ENCODE data around the gene TOMM6.

DNA sequence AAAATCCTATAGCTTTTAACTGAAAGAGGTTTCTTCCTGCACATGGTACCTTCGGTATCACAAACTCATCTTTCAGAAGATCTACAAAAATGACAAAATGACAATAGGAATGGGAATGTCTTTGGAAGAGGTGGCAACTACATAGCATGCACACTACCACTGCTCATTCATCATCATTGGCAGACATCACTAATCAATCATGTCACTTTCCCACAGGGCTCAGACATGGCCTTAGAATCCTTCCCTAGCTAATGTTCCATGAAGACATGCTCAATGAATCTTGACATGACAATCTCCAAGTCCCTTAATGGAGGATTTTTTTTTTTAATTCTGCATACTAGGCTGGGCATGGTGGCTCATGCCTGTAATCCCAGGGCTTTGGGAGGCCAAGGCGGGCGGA, 37.1 kb upstream of the TOMM6 start:
- TF ChIP-seq, protein P1, sequence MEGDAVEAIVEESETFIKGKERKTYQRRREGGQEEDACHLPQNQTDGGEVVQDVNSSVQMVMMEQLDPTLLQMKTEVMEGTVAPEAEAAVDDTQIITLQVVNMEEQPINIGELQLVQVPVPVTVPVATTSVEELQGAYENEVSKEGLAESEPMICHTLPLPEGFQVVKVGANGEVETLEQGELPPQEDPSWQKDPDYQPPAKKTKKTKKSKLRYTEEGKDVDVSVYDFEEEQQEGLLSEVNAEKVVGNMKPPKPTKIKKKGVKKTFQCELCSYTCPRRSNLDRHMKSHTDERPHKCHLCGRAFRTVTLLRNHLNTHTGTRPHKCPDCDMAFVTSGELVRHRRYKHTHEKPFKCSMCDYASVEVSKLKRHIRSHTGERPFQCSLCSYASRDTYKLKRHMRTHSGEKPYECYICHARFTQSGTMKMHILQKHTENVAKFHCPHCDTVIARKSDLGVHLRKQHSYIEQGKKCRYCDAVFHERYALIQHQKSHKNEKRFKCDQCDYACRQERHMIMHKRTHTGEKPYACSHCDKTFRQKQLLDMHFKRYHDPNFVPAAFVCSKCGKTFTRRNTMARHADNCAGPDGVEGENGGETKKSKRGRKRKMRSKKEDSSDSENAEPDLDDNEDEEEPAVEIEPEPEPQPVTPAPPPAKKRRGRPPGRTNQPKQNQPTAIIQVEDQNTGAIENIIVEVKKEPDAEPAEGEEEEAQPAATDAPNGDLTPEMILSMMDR (IDR thresholded peaks at IDR 0.05) = no peak
- no peak for TF ChIP-seq POLR2A (IDR thresholded peaks at IDR 0.05)

Data from esophagus squamous epithelium (tissue), 4 donors.